GM19351 (cell line): ENCODE results near the gene DTNB.

ENCODE experiments used
- ATAC-seq: cut with Tn5 transposase; IDR thresholded peaks from one replicate; pipeline ENCODE4 v1.9.1; 2021; ENCODE audit warnings: mild to moderate bottlenecking, moderate library complexity; ENCODE audit not compliant: unreplicated experiment

The DTNB gene

DNA sequence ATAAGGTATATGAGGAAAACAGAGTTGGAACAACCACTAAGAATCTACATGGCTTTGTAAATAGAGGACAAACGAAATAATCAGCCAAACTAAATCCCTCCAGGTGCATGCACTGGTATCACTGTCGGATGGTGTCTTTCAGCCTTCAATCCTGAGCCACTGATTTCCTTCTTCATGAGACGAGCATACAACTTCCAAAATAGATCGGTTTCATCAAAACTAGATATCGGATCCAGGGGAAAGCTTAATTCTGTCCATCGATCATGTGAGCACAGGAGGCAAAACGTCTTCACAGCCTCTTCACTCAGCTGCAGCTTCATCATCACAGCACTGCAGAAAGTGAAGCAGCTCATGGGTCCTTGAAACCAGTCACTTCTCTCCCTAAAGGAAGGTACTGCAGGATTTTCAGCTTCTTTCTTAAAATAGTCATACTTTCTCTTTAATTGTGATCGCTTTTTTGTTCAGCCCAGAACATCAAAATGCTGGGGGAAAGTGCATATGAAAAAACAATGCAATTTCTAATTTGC, 80.5 kb downstream of the DTNB start:
- ATAC-seq = no peak

DNA sequence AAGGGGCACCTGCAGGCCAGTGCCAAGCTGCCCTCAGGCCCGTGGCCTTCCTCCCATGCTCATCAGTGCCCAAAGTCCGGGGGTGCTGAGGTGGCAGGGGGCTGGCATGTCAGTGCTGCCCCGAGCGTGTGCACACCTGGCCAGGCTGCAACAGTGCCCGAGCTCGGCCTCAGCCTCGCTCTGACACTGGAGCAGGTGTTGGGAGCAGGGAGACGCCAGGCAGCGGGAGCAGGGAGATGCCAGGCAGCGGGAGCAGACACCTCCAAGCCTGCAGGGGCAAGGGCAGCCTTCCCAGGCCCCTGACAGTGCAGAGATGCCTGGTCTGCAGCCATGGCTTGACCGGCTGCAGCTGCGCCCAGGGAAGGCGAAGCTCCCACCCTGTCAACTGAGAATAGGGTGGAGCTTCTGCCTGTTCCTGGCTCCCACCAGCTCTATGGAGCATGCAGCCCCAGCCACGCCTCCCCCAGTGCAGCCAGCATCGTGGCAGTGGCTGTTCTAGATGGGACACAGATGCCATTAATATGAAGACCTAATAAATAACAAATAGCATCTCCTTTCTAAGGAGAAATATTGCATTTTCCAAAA, 82.4 kb downstream of the DTNB start:
- ATAC-seq = no peak

DNA sequence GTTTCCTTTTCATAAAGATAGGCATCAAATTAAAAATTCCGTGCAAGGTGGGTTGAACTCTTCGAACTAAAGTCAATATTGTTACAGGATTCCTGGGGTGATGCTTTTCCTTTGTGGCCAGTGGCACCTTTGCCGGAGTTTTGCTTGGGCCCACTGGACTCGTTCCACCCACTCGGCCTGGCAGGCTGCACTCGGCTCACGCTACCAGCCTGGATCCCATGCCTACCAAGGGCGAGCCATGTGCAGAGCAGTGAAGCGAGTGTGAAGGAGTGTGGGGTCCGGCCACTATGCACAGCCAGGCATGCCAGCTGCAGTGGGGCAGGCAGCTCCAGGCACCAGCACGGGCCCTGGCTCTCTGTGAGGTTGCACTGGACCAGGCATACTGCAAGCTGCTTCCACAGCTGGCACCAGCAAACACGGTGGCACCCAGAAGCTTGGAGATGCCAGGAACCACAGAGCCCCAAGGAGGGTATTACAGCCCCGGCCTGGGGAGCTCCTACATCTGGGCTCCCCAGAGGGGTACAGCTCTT, 83.6 kb downstream of the DTNB start:
- no peak for ATAC-seq

DNA sequence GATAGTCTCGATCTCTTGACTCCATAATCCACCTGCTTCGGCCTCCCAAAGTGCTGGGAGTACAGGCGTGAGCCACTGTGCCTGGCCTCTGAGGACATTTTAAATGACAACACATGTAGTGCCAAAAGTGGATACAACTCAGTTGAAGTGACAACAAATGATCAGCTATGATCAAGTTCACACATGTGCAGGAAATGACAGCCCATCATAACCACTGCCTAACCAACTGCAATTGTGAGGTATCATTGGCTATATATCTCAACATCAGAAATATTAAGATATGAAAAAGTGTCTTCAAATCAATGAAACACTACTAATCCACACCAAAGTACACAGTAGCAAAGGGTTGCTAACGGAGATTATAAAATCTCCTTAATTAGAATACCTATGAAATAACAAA, 84.8 kb downstream of the DTNB start:
- ATAC-seq = no peak

DNA sequence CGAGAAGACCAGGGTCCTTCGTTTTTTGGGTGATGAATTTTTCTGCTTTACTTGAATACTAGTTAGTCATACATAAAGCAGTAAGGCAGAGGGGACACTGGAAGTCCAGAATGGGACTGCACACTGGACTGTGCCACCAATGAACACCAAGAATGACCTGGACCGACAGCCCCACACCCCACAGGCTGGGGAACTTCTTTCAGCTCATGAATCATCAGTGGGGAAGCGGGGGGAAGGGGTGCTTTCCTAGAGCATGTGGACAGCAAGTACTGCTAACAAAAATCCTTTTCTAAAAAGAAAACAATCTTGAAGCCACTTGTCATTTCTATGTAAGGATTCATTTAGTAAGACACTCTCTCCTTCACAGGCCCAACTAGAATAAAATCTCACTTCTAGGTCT, 86.0 kb downstream of the DTNB start:
- no peak for ATAC-seq

DNA sequence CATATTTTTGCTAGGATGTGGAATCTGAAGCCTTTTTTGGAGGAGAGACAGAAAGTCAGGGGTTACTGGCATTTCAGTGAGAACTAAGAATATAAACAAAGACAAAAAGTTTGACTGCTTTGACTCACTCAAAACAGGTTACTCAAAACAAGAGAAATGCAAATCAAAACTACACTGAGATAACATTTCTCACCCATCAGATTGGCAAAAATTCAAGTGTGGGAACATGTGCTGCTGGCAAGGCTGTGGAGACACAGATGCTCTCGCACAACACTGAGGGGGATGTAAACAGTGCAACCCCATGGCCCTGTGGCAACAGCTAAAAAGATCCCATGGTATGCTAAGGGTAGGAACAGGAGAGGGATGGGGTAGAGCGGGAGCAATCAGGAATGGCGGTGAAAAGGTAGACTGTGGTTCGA, 86.6 kb downstream of the DTNB start:
- peak; percentile 72 for ATAC-seq

DNA sequence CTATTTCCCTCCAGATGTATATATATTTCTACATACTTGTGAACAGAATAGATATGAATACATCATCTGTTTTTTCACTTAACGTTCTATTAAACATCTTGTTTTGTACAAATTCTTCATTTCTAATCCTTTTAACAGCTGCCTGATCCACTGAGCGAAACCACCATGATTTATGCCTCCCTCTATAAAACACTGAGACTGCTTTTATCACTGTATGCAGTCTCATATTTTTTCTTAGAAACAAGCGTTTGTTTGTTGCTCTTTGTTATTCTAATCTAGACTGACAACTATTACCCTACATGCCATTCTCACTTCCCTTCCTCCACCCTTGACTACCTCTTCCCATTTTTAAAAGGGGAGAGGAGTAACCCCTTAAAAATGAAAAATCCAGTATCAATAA, 88.2 kb downstream of the DTNB start:
- no peak for ATAC-seq

DNA sequence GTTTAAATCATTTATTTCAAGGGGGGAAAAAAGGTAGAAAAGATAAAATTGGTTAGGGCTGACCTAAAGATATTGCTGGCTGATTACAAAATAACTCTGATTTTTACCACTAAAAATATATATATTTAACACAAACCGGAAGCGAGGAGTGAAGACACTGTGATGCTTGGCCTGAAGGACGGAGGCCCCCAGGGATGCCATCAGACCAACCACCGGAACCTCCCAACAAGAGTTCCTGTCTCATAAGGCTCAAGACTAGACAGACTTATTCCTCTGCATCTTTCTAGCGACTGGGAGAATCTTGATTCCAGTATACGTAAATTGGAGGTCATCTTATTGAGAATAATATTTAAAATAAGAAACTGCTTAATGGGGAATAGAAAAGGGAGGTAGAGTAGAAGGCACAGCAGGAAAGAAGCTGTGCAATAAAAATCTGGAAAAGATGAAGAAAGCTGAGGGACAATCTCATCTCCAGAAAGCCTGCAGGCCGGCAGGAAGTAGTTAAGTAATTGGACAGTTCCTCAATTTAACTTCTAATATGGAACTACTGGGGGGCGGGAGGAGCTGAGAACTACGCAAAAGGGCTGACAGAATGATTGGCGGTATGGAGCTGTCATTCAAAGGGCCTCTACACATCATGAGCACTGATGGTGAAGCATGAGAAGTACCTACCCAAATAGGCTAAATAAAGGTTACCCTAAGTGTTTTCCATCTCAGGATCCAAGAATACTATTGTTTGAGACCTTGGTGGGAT, 91.1 kb downstream of the DTNB start:
- peak; percentile 58 for ATAC-seq

DNA sequence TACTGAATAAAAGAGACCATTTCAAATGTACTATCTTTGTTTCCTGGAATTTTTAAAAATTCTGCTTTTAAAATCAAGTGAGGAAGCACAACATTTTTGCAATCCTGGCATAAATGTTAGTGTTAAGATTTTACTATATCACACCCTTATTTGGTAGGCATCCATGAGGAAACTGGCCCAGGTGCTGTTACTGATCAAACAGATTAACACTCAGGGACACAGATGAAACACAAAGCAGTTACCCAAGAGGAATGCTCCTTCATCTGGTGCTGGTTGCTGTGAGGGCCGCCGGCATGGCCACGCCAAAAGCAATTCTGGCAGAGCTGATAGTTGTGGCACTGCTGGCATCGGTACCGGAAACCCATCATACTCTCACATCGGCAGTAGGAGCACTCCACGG, 96.8 kb downstream of the DTNB start:
- ATAC-seq = no peak

DNA sequence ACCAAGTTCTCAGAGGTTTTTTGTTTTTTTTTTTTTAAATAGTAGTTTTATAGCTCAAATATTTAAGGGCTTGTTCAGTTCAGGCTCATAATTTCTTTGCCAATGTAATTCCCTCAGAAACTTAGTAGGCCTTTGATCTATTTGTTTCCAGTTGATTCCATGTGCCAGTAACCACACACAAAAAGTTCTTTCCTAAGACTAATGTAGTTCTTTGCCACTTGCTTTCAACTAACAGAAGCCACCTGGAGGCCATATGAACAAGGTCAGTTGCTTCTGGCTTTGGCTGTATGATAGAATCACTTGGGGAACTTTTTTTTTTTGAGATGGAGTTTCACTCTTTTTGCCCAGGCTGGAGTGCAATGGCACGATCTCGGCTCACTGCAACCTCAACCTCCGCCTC, 100.7 kb downstream of the DTNB start:
- ATAC-seq = no peak

DNA sequence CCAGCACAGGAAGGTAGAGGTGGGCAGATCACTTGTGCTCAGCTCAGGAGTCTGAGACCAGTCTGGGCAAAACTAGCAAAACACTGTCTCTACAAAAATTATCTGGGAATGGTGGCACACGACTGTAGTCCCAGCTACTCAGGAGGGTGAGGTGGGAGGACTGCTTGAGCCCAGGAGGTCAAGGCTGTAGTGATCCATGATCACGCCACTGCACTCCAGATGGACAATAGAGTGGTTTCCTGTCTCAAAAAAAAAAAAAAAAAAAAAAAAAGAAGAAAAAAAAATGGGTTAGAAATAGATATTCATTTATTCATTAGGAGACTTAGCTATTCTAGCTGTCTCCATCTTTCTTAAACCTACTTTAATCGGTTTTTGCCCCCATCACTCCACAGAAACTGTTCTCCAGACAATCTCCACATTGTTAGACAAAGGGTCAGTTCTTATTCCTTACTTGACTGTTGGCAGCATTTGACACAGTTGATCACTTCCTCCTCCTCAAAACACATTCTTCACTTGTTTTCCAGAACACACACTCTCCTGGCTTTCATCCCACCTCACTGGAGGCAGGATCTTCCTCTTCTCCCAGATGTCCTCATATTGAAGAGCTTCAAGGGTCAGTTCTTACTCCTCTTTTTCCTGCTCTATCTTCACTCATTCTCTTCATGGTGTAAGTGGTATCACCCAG, 103.1 kb downstream of the DTNB start:
- no peak for ATAC-seq

DNA sequence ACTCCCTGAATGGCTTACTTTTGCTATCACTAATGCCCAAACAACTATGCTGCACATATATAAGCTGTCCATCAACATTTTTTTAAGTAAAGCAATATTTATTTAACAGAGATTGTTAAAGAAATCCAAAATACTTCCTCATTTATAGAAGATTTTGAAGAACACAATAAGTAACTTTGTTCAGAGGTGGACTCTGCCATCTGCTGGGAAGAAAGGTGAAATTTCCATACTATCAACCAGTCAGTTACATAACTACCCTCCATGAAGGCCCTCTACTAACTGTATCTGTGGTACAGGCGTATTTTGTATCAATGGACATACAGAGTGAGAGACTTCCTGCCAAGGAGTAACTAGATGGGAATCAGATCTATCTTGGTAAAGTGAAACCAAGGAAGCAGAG, 106.0 kb downstream of the DTNB start:
- peak; percentile 41 for ATAC-seq

DNA sequence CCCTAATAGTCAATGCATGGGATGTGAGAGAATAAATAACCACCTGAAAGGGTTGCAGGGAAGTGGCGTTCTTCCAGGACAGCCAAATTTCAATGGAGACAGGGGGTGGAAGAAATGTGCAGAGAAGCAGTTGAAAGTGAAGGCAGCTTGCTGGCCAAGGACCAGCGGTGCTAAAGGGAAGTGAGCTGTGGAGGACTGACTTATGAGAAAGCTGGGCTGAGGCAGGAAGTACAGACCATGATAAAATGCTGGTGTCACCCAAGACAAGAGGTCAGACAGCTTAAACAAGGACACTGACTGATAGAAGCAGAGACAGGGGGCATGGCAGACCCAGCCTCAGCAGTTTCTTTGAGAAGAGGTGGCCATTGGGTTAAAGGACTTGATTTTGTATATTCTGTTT, 106.7 kb downstream of the DTNB start:
- peak; percentile 75 for ATAC-seq

DNA sequence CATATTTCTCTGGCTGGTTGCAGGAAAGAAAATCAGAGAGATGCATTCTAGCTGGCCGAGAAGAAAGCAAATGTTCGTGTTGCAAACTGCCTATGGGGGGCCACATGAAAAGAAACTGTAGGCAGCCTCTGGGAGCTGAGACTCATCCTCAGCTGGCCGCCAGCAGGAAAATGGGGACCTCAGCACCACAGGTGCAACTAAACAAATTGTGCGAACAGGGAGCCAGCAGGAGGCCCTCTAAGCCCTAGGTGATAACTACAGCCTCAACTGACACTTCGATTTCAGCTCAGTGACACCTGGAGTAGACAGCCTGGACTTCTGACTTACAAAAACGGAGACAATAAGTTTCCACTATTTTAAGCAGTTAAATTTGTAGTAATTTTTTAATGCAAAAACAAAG, 107.3 kb downstream of the DTNB start:
- ATAC-seq = no peak

DNA sequence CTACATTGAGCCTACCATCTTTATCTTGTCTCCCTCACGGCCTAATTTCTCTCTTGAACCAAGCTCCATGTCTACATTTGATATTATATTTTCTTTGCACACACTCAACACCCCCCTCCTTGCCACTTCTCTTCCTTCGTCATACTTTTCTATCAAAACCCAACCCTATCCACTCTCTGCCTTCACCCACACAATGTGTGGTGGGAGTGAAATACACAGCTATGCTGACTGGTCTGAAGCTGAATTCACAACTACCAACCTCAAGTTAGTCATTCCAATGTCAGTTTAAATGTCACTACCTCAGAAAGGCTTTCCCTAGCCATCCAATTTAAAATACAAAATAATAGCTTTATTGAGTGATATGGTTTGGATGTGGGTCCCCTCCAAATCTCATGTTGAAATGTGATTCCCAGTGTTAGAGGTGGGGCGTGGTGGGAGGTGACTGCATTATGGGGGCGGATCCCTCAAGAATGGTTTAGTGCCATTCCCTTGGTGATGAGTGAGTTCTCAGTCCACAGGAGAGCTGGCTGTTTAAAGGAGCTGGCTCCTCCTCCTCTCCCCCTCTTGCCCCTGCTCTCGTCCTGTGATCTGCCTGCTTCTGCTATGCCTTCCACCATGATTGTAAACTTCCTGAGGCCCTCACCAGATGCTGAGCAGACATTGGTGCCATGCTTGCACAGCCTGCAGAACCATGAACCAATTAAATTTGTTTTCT, 112.1 kb downstream of the DTNB start:
- no peak for ATAC-seq

DNA sequence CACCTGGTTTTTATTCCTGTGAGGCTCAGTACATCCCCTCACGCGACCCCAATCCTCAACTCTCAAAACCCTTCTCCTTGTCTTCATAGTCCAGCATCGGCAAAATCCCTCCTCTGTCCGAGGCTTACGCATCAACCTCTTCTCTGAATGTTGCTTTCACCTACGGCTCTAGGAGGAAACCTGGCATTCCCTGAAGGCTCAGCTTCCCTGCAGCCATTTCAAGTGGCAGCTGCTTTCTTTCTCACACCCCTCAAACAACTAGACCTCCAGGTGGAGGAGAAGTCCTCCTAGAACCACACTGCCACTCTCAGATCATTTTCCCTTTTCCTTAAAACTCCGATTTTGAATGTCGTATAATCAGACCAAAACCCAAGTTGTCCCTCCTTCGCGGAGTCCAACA, 114.2 kb downstream of the DTNB start:
- no peak for ATAC-seq

DNA sequence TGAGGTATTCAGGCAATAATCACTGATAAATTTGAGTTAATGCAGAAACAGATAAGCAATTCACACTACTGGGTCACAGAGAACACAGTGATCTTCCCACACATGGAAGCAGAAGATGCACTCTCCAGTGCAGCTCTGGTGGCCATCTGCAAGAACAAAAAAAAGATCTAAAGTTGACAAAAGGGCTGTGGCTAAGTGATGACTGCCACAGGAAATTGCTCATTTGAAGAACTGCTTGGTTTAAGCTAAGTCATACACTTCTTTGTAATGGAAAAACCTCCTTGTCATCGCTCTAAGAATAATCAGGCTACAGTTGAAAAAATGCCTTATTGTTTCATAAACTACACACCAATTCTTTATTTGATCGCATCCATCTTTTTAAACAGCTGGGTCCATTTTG, 115.1 kb downstream of the DTNB start:
- ATAC-seq = peak; percentile 85

DNA sequence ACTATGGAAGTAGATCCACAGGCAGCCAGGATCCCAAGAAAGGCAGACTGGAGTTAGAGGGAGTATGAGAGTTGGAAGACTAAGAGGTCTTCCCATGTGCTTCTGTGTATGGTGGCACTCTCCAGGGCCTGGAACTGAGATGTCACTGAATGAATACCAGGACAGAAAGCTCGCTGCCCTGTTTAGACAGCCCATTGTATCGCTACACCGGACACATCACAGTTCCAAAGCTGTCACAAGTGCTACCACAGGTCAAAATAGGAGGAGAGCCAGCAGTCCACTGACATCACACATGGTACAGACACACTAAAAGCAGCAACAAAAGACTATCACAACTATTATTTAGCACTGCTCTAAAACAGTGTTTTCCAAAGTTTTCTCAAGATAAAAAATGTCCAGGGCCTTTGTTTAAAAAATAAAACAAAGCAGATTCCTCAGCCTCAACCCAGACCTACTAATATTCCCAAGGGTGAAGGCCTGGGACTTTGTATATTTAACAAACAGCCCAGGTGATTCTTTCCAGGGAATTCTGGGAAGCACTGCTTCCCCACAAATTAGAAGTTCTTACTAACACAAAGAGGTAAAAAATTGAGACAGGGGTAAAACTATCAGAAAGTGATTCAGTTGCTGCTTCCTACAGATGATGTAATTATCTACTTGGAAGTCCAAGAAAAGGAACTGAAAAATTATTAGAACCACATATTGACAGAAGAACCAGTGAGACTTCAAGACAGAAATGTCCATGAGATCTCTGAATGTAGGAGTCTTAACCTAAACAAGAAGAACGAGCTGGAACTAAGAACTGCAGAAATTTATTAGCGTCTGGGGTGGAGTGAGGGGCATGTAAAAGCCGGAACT, 116.0 kb downstream of the DTNB start:
- ATAC-seq = no peak

DNA sequence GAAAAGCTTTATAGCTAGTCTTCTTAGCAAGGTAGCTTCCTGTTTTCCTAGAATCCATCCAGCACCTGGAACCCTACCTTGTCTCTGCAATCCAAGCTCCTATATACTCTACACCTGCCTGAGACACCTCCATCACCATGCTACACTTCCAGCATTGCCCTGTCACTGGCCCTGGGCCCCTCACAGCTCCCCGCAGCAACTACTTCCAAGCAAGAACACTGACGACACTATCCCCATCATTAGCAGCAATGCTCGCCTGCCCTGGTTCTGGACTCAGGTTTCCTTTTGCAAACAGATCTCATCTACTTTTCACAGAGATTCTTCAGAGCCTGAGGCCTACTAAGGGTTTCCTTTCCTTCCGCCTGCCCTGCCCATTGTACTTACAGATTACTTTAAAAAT, 121.1 kb downstream of the DTNB start:
- no peak for ATAC-seq

DNA sequence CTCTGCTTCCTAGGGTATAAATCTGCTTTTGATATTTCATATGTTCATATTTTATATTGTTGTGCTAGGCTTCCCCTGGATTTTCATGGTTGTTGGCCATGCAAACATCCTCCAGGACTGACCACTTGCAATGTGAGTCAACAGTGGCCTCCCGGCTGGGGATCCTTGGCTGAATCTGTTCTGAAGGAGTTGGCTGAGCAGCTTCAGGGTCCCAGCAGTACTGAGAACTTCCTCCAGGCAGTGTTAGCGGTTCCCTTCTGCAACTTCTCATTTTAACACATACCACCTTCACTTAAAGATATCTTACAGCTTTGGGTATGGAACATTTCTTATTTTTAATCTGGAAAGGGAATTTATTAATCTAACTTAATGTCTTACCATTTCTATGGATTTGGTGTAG, 122.1 kb downstream of the DTNB start:
- ATAC-seq = no peak
